NCI-H2196 (cell line): ENCODE results near the gene IRS2.

Source experiments
- DNase-seq: peaks from one replicate; lab custom pipeline; 2025; ENCODE audit not compliant: unreplicated experiment; lab: John Stamatoyannopoulos, UW

The IRS2 gene

DNA sequence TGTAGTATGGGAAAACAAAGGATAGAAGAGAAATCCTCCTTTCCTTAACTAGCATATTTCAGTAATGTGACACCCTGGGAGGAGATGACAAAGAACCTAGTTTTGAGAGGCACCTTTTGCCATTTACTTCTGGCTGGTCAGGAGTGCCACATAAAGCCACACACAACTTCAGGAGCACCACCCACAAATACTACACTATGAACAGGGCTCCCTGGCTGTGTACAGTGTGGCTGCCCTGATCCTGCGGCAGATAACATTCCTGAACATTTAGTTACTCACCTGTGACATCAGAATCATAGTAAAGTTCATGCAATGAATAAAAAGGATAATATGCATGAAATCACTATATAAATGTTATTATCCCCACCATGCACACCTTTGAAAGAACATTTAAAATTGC, 17.4 kb upstream of the IRS2 start:
- no peak for DNase-seq

DNA sequence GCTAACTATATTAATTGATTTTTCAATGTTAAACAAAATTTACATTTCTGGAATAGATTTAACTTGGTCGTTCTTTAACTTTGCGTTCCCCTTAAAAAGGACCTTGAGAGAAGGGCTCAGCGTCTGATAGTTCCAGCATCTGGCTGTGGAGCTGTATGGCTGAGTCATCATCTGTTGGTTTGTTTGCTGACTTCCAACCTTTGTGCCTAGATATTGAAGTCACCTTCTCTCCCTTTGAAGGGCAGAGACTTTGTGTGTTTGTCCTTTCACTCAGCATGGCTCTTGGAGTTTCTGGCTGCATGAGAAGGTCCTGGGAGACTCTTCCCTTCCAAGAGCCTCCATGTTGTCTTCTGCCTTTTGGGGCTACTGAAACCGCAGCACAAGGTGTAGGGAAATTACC, 16.6 kb upstream of the IRS2 start:
- no peak for DNase-seq

DNA sequence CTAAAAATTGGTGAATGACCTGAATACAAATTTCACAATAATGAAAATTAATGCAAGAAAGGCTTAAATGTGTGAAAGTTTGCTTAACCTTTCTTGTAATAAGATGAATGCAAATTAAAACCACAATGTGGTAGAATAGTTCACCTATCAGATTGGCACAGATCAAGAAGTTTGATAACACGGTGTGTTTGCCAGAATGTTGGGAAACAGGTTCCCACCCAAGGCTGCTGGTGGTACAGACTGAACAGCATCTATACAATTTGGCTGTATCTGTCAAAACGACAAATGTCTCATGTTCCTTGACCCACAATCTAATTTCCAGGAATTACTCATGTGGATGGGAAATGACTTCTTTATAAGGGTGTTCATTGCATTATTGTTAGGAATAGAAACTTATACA, 8.6 kb upstream of the IRS2 start:
- no peak for DNase-seq

DNA sequence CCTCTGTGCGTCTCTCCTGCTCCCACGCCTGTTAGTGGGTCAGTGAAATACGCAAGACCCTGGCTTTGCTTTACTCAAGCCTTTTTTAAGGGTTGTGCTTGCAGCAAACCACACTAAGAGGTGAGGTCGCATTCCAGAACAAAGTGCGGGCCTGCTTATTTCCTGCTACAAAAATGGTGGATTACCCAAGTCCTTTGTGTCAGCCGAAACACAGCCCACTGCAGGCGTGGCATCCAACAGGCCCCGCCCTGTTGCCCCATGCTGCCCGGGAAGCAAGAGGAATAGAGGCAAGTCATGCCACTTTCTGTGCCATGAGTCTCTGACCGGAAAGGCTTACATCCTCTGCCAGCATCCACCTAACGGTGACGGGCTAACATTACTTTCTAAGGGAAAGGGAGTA, 7.7 kb upstream of the IRS2 start:
- DNase-seq, result no peak

DNA sequence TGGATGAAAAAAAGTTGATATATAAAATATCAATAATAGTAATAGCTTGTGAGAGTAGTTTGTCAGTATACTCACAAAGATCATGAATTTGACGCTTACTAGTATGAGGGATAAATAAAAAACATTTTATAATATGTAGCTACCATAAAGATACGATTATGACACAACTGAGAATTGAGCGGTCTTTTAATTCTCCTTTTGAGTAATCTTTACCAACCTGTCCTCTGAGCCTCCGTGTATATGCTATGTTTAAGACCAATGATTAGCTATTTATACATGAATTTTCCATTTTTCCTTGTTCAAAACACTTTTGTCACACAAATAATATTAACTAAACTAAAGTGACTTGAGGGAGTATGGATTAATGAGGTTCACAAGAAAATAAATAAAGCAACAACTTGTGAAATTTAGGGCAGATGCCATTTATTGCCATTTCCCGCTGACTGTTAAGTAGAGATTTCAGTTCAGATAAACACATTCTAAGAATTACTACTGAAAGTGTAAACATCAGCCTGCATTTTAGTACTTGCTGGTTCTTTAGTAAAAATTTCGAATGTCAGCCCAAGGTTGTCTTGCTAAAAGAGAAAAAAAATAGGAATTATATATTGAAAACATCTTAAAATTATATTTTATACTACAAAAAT, 6.2 kb upstream of the IRS2 start:
- no peak for DNase-seq

DNA sequence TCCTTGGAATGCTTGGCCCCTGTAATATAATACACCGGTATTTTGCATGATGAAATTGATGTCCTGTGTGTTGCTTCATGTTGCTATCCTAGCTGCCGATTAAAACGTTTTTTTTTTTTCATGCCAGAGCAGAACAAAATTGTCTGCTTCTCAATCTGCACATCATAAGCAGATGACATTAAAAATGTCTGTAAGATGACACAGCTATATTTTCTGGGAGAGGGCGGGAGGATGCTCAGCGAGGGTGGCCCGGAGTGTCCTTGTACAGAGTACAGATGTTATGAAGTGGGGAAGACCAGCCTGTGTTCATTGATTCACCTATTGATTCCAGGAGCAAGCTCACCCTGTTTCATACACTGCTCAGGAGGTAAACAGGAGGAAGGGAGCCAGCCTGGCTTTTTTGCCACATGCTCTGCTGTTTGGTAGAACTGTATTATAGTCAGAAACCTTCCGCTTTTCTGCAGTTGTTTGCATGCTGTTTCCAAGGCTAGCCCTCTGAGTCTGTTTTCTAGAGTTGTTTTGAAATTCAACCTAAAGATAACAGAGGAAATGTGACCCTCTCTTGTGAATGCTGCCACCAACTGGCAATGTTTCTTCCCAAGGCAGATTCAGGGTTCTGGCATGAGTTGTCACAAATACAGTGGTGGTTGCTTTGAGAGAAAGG, 4.7 kb upstream of the IRS2 start:
- peak; percentile 4 for DNase-seq

DNA sequence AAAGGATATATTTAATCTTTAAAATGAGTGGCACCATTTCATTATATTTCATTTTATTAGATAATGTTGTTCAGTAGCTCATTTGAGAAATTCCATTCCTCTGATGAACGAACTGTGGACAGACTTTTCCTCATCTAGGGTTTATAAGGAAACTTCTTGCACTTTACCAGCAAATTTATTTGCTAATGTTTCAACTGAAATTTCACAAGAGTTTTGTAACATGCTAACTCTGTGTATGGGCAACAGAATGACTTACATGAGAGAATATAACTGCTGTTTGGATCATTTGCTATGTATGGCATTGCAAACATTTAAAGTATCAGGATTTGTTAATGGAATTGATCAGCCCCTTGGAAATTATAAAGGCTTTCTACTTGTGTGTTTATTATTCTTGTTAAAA, 3.7 kb upstream of the IRS2 start:
- DNase-seq, result no peak

DNA sequence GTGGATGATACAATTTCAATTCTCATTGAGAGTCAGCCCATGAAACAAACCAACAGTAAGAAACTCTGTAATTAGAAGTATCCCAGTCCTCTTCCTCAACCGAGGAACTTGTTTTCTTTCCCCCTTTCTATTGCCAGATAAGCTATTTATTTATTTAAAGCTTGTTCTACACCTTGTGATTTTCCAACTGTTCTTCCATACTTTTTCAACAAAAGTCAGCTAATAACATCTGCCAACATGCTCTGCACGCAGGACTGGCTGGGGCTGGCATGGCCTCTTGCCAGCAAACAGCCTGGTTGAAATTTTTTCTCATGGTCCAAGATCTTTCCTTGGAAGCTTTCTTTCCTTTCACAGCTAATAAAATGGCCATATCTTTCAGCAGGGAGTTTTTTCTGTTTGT, 2.9 kb upstream of the IRS2 start:
- DNase-seq, result no peak

DNA sequence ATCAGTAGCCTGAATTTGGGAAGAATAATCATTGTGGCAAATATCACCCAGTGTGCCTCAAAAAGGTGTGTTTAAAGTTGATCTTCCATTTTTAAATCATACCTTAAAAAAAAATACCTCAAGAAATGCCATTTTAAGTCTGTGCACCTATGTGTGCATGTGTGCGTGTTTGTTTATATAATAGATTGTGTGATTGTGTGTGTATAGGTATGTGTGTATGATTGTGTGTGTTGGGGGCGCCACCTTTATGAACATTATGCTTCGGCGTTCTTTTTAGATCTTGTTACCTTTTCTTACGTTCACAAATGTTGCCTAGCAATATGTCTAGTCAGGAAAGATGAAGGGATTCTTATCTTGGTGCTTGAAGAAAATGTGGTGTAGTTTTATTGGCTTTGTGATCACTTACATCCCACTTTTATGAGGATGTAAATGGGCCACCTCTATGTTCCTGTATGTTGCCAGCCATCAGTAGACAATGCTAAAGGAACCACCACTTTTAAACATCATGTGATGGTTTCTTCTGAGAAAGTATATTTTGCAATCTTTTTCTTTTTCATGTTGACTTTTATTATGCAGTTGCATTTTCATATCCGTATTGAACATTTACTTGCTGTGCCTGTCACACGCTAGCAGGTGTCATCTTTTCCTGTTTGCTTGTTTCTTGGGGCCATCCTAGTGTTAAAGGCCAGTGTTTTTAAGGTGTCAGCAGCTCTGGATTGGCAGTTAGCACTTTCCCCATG, 2.2 kb upstream of the IRS2 start:
- DNase-seq, result no peak

DNA sequence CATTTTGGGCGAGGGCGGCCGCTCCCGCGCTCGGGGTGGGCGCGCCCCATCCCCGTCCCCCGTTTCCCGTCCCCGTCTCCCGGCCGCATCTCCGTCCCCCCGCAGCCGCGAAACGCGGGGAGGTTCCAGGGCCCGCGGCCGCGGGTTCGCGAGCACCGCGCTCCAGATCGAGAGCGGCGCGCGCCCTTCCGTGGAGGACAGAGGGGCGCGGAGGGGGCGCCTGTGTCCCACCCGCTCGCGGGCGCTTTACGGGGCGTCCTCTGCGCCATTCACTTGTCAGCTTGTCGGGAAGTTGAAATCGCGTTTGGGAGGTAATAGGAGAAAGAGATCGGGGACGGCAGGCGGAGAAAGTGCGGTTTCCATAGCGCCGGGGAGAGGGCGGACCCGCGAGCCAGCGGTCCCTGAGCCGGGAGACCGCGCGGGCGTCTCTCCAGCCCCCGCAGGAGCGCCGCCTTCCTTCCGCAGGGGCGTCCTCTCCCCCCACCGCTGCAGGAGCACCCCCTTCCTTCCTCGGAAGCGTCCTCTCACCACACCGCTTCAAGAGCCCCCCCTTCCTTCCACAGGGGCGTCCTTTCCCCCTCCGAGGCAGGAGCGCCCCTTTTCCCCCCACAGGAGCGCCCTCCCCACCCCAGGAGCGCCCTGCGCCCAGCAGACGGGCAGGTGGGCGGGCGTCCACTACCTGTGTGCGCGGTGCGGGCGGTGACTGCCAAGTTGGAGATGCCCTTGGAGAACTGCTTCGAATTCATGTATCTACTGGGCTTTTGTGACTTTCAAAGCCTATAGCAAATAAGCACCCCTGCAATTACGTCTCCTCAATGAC, 962 bp upstream of the IRS2 start:
- peak; percentile 23 for DNase-seq

DNA sequence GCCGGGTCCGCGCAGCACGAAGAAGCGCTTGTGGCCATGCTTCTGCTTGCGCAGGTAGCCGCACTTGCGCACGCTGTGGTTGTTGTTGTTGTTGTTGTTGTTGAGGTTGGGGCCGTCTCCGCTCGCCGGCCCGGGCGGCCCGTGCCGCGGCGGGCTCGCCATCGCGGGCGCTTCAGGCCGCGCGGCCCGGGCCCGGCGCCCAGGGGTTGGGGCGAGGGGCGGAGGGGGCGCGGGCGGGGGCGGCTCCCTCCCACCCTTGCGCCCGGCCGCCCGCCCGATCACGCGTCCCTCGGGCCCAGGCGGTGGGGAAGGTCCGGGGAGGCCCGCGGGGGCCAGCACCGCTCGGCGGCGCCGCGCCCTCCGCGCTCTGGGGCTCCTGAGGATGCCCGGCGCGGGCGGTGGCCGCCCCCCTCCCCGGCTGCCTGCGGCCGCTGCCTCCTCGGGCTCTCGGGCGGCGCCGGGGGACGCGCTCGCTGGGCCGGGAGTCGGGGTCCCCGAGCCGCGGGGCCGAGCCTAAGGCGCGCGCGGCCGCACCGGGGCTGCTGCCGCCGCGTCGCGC, 412 bp downstream of the IRS2 start:
- DNase-seq, result peak; percentile 8

DNA sequence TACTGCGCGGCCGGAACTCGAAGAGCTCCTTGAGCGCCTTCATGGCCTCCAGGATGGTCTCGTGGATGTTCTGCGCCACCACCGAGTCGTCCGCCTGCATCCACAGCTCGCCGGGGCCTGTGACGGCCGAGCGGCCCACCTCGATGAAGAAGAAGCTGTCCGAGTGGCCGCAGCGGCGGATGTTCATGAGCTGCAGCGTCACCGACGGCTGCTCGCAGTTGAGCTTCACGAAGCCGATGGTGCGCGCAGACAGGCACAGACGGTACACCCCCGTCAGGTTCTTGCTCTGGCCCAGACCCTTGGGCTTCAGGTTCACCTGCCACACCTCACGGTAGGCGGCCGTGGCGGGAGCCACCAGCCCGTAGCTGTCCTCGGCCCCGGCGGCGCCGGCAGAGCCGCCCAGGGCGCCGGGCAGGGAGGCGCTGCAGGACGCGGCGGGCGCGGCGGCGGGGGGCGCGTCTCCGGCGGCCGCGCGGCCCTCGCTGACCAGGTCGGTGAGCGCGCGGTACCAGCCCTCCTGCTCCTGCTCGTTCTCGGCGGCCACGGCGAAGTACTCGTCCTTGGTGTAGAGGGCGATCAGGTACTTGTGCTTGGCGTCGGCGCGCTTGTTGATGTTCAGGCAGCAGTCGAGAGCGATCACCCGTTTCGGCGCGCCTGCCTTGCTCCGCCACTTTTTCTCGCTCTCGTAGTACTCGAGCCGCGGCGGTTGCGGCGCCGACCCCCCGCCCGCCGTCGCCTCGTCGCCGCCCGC, 1.1 kb downstream of the IRS2 start:
- DNase-seq, result peak; percentile 12

DNA sequence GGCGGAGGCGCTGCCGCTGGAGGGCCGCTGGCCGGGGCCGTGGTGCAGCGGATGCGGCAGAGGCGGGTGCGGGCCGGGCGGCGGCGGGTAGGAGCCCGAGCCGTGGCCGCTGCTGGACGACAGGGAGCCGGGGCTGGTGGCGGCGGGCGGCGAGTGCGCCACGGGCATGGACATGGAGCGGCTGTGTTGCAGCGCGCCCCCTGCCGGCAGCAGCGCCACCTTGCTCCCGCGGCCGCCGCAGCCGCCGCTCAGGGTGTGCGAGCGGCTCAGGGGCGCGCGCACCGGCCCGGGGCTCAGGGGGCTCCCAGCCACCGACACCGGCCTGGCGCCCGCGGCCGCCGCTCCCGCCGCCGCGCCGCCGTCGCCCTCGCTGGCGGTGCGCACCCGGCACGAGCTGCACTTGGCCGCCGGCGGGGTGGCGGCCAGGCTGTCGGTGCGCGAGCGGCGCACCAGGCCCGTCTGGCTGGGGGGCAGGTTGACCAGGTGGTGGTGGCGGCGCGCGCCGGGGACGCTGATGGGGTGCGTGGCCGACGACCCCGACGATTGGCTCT, 1.7 kb downstream of the IRS2 start:
- DNase-seq, result peak; percentile 57

DNA sequence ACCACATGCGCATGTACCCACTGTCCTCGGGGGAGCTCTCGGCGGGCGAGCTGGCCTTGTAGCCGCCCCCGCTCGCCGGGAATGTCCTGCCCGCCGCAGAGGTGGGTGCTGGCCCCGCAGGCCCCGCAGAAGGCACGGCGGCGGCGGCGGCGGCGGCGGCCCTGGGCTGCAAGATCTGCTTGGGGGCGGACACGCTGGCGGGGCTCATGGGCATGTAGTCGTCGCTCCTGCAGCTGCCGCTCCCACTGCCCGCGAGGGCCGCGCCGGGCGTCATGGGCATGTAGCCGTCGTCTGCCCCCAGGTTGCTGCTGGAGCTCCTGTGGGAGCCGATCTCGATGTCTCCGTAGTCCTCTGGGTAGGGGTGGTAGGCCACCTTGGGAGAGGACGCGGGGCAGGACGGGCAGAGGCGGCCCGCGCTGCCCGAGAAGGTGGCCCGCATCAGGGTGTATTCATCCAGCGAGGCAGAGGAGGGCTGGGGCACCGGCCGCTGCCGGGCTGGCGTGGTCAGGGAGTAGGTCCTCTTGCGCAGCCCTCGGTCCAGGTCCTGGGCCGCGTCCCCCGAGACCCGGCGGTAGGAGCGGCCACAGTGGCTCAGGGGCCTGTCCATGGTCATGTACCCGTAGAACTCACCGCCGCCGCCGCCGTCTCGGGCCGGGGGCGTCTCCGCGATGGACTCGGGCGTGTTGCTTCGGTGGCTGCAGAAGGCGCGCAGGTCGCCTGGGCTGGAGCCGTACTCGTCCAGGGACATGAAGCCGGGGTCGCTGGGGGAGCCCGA, 2.4 kb downstream of the IRS2 start:
- no peak for DNase-seq

DNA sequence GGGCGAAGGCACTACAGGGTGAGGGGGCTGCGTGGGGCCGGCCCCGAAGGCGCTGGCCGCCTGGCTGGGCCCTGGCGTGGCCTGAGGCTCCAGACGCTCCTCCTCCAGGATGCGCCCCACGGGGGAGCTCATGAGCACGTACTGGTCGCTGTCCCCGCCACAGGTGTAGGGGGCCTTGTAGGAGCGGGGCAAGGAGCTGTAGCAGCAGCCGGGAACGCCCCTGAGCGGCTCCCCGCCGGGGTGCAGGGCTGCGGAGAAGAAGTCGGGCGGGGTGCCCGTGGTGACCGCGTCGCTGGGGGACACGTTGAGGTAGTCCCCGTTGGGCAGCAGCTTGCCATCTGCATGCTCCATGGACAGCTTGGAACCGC, 3.0 kb downstream of the IRS2 start:
- no peak for DNase-seq

DNA sequence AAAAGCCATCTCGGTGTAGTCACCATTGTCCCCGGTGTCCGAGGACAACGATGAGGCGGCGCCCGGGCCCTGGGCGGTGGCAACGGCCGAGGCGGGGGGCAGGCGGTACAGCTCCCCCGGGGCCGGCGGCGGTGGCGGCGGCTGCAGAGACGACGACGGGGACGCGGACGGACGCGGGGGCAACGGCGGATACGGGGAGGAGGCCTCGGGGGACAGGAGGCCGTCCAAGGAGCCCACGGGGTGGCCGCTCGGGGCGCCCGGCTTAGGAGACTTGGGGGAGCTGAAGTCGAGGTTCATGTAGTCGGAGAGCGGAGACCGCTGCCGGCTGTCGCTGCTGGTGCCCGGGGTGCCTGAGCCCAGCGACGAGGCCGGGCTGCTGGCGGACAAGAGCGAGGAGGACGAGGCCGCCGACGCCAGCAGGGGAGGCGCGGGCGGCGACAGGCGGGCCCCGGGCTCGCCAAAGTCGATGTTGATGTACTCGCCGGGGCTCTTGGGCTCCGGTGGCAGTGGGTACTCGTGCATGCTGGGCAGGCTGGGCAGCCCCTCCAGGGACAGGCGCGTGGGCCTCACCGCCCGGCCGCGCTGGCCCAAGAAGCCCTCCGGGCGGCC, 3.5 kb downstream of the IRS2 start:
- DNase-seq, result no peak

DNA sequence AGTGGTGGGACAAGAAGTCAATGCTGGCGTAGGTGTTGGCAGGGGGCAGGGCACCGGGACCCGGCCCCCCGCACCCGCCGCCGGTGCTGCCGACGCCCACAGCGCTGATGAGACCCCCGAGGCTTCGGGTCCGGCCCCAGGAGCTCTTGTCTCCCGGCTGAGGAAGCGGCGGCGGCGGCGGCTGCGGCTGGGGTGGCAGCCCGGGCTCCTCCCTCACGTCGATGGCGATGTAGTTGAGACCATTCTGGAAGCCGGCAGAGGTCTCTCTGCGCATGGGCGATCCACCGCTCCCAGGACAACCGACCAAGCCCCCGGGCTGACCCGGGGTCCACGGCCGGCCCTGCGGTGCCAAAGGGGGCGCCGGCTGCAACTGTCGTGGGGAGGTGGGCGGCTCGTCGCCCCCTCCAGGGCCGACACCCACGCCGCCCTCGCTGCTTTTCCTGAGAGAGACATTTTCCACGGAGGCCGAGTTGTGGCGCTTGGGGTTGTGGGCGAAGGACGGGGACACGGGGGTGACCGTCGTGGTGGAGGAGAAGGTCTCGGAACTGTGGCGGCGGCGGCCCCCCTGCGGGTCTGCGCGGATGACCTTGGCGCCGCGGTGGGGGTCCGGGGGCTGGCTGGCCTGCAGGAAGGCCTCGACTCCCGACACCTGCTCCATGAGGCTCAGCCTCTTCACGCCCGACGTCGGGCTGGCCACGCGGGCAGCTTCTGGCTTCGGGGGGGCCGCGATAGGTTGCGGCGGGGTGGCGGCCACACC, 4.1 kb downstream of the IRS2 start:
- no peak for DNase-seq

DNA sequence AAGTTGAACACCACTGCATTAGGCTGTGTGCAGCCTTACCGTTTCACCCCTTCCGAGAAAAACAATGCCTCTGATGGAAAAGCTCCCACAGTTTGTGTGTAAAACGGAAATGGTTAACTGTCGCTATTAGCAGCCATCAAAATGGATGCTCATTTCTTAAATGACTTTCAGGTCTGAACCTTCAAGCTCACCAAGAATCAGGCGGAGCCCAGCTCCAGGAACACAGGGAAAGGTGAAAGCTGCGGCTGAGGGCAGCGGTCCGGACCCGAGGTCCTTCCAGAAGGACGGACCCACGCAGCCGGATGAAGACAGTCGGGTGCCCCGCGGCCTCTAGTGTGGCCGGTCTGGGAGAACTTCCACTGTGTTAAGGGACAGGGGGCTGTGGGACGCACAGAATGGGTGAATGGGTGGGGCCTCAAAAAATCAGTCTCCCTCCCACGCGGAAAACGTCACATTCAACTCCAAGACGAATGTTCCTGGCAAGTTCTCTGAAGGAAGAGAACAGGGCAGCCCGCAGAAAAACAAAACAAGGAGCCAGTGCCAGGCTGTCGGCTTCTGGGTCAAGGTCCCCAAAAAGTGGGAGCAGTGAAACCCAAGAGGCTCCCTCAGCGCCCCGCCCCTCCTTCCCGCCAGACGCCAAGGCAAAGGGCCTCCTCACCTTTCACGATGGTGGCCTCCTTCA, 4.9 kb downstream of the IRS2 start:
- DNase-seq, result no peak
